Measurements from ENCODE around the gene ATP2A3.
"Not testable (repeated sequence)": the region's sequence is repeated elsewhere in the genome, so short reads cannot be mapped to it uniquely, and the experiment has no call there.

ATP2A3 gene

GRCh38 chr17:3953542-3953941, 10.7 kb downstream of the ATP2A3 start:
- no peak for DNase-seq

- DNase-seq: no peak
Observed at GRCh38 chr17:3952186-3952585, 12.1 kb downstream of the ATP2A3 start.

GRCh38 chr17:3951420-3951819, 12.8 kb downstream of the ATP2A3 start:
- DNase-seq: no peak

- no peak for DNase-seq
Observed at GRCh38 chr17:3951003-3951402, 13.2 kb downstream of the ATP2A3 start.

- DNase-seq: no peak
Observed at GRCh38 chr17:3950584-3950983, 13.7 kb downstream of the ATP2A3 start.

- no peak for DNase-seq
Observed at GRCh38 chr17:3949418-3949817, 14.8 kb downstream of the ATP2A3 start.

- not testable (repeated sequence) for DNase-seq
Observed at GRCh38 chr17:3948551-3948950, 15.7 kb downstream of the ATP2A3 start.

GRCh38 chr17:3947318-3947810, 16.9 kb downstream of the ATP2A3 start:
- no peak for DNase-seq

GRCh38 chr17:3946711-3947235, 17.5 kb downstream of the ATP2A3 start:
- DNase-seq: no peak

GRCh38 chr17:3944485-3945388, 19.5 kb downstream of the ATP2A3 start:
- DNase-seq: no peak

GRCh38 chr17:3943240-3943891, 20.9 kb downstream of the ATP2A3 start:
- no peak for DNase-seq

- no peak for DNase-seq
Observed at GRCh38 chr17:3940965-3941698, 23.1 kb downstream of the ATP2A3 start.

- DNase-seq: no peak
Observed at GRCh38 chr17:3937359-3937758, 26.9 kb downstream of the ATP2A3 start.

- no peak for DNase-seq
Observed at GRCh38 chr17:3935825-3936355, 28.3 kb downstream of the ATP2A3 start.

GRCh38 chr17:3935140-3935542, 29.1 kb downstream of the ATP2A3 start:
- no peak for DNase-seq

- DNase-seq: no peak
Observed at GRCh38 chr17:3929764-3930163, 34.5 kb downstream of the ATP2A3 start.

GRCh38 chr17:3929181-3929580, 35.1 kb downstream of the ATP2A3 start:
- DNase-seq: no peak

- no peak for DNase-seq
Observed at GRCh38 chr17:3928406-3928805, 35.8 kb downstream of the ATP2A3 start.

- no peak for DNase-seq
Observed at GRCh38 chr17:3927628-3928340, 36.5 kb downstream of the ATP2A3 start.

GRCh38 chr17:3926860-3927627, 37.2 kb downstream of the ATP2A3 start:
- DNase-seq: no peak

All from NCI-H1417 treated with DMSO at 0.1 percent for 48 hours (cell line).